GM21390 (cell line): Measurements from ENCODE around the gene SPEF1.
"Not testable (repeated sequence)": the region's sequence is repeated elsewhere in the genome, so short reads cannot be mapped to it uniquely, and the experiment has no call there.

ENCODE experiments used
- ATAC-seq: cut with Tn5 transposase; IDR thresholded peaks from one replicate; pipeline ENCODE4 v1.9.1; 2021; ENCODE audit not compliant: unreplicated experiment

SPEF1 gene

GRCh38 chr20:3811467-3812258 is 30.4 kb upstream of the SPEF1 start:
- ATAC-seq = peak; percentile 63

- ATAC-seq = no peak
Observed at GRCh38 chr20:3808544-3808943, 27.3 kb upstream of the SPEF1 start.

GRCh38 chr20:3804781-3805180 is 23.5 kb upstream of the SPEF1 start:
- ATAC-seq = no peak

GRCh38 chr20:3804254-3804751 is 23.1 kb upstream of the SPEF1 start:
- ATAC-seq = no peak

GRCh38 chr20:3803854-3804253 is 22.6 kb upstream of the SPEF1 start:
- no peak for ATAC-seq

GRCh38 chr20:3803289-3803688 is 22.0 kb upstream of the SPEF1 start:
- ATAC-seq = no peak

GRCh38 chr20:3802524-3803239 is 21.4 kb upstream of the SPEF1 start:
- no peak for ATAC-seq

- ATAC-seq = no peak
Observed at GRCh38 chr20:3801846-3802245, 20.6 kb upstream of the SPEF1 start.

GRCh38 chr20:3801299-3801698 is 20.1 kb upstream of the SPEF1 start:
- no peak for ATAC-seq

GRCh38 chr20:3800878-3801260 is 19.6 kb upstream of the SPEF1 start:
- no peak for ATAC-seq

GRCh38 chr20:3800256-3800877 is 19.1 kb upstream of the SPEF1 start:
- no peak for ATAC-seq

- ATAC-seq = no peak
Observed at GRCh38 chr20:3798908-3799248, 17.6 kb upstream of the SPEF1 start.

- ATAC-seq = no peak
Observed at GRCh38 chr20:3798373-3798768, 17.1 kb upstream of the SPEF1 start.

GRCh38 chr20:3797592-3798372 is 16.5 kb upstream of the SPEF1 start:
- no peak for ATAC-seq

GRCh38 chr20:3797226-3797545 is 15.9 kb upstream of the SPEF1 start:
- ATAC-seq = no peak

- ATAC-seq = no peak
Observed at GRCh38 chr20:3796477-3797225, 15.4 kb upstream of the SPEF1 start.

- ATAC-seq = peak; percentile 66
Observed at GRCh38 chr20:3795511-3796468, 14.5 kb upstream of the SPEF1 start, which contains the start of gene CDC25B. Gene CDC25B, plus strand, starts transcription at chr20:3796310. Its CDS starts 222 bp downstream, at chr20:3796532.

GRCh38 chr20:3794701-3795420 is 13.6 kb upstream of the SPEF1 start:
- ATAC-seq = no peak

GRCh38 chr20:3794168-3794567 is 12.9 kb upstream of the SPEF1 start:
- ATAC-seq = not testable (repeated sequence)
